B cell (primary cell): ENCODE measurements around the gene ZSWIM3. TPM values are rescaled to one million over a fixed set of nuclear protein-coding genes. Genes with fewer than 3 reads are reported as not detected.

Experiments
- ATAC-seq: fragments of 200-7000 bp; cut with Tn5 transposase; one replicate; pipeline ENCODE4 v1.10.0; 2021; ENCODE audit warnings: low read depth, mild to moderate bottlenecking, moderate number of reproducible peaks, moderate library complexity
- CTCF ChIA-PET: fragments of 350-600 bp; sonication (Branson Sonifier 250); formaldehyde crosslinking; loops from one replicate; lab custom pipeline; 2021; ENCODE audit warnings: antibody characterized with exemption, inconsistent platforms; lab: Charles Lee
- POLR2A ChIA-PET: fragments of 350-600 bp; sonication (Branson Sonifier 250); formaldehyde crosslinking; loops from one replicate; lab custom pipeline; 2021; ENCODE audit warnings: antibody characterized with exemption; lab: Charles Lee
- DNase-seq: peaks from one replicate; pipeline ENCODE4 v3.0.0; 2013
- H2AFZ ChIP-seq: 2 replicates; pipeline ENCODE4 v1.6.1; 2012; ENCODE audit warnings: mild to moderate bottlenecking, low read depth, low read length; ENCODE audit not compliant: insufficient read depth, poor library complexity, severe bottlenecking
- H3K27ac ChIP-seq, 2 donors: 1 replicate in 1 of 2; 2 replicates in 1 of 2; pipeline ENCODE4 v1.5.1; 2012 to 2013; ENCODE audit warnings: low read length in 2 of 2, mild to moderate bottlenecking in 2 of 2, moderate library complexity in 1 of 2
- H3K27me3 ChIP-seq, 4 experiments: fragments of 200-600 bp in 1 of 4; sonication (generic) in 1 of 4; replicated peaks in 1 of 4; 1 replicate in 2 of 4; 2 replicates in 2 of 4; pipeline versions ENCODE4 v1.6.1 to v1.7.0; 2013 to 2016; ENCODE audit warnings: low read length in 3 of 4, mild to moderate bottlenecking in 2 of 4, mixed read lengths in 1 of 4, moderate library complexity in 1 of 4; ENCODE audit not compliant: insufficient read depth in 4 of 4, control insufficient read depth in 3 of 4; ENCODE audit errors: control extremely low read depth in 1 of 4
- H3K36me3 ChIP-seq, 2 experiments: replicated peaks in 1 of 2; 1 replicate in 1 of 2; 2 replicates in 1 of 2; pipeline versions ENCODE4 v1.6.1 to v1.7.1; 2013; ENCODE audit warnings: low read length in 1 of 2; ENCODE audit not compliant: insufficient read depth in 2 of 2, control insufficient read depth in 1 of 2; ENCODE audit errors: control extremely low read depth in 1 of 2, extremely low read depth in 1 of 2
- H3K4me1 ChIP-seq, 2 donors: fragments of 200-600 bp in 1 of 2; sonication (generic) in 1 of 2; 1 replicate in 1 of 2; 2 replicates in 1 of 2; pipeline versions ENCODE4 v1.5.1 to v1.6.1; 2013 to 2017; ENCODE audit warnings: low read length in 2 of 2; ENCODE audit not compliant: control insufficient read depth in 2 of 2, insufficient read depth in 2 of 2
- H3K4me2 ChIP-seq: replicated peaks from 2 replicates; pipeline ENCODE3; 2012; ENCODE audit warnings: mild to moderate bottlenecking, low read depth, low read length; ENCODE audit not compliant: poor library complexity, severe bottlenecking
- H3K4me3 ChIP-seq, 5 experiments: fragments of 200-600 bp in 1 of 5; sonication (generic) in 1 of 5; 1 replicate in 3 of 5; 2 replicates in 2 of 5; pipeline versions ENCODE4 v1.5.1 to v1.7.0; 2011 to 2016; ENCODE audit warnings: low read length in 4 of 5, mild to moderate bottlenecking in 4 of 5, low read depth in 2 of 5, control low read depth in 1 of 5, moderate library complexity in 1 of 5; ENCODE audit not compliant: insufficient read depth in 1 of 5; ENCODE audit errors: control extremely low read depth in 1 of 5, extremely low read depth in 1 of 5
- H3K79me2 ChIP-seq: fragments of 200-600 bp; sonication (generic); one replicate; pipeline ENCODE4 v1.6.0; 2016; ENCODE audit warnings: low read length; ENCODE audit not compliant: control insufficient read depth, insufficient read depth
- H3K9ac ChIP-seq: fragments of 200-600 bp; sonication (generic); 2 replicates; pipeline ENCODE4 v1.6.1; 2017; ENCODE audit warnings: mild to moderate bottlenecking, low read length, moderate library complexity
- H3K9me3 ChIP-seq, 3 donors: one replicate each; pipeline versions ENCODE4 v1.6.1 to v1.7.1; 2013; ENCODE audit warnings: low read length in 2 of 3; ENCODE audit not compliant: control insufficient read depth in 2 of 3, insufficient read depth in 1 of 3; ENCODE audit errors: control extremely low read depth in 1 of 3
- H4K20me1 ChIP-seq: 2 replicates; pipeline ENCODE4 v1.6.0; 2012; ENCODE audit warnings: mild to moderate bottlenecking, low read length; ENCODE audit not compliant: insufficient read depth, control insufficient read depth, poor library complexity, severe bottlenecking
- H3K27ac Mint-ChIP-seq: one replicate; pipeline ENCODE4 v1.8.0; 2021; ENCODE audit warnings: mixed read lengths
- H3K27me3 Mint-ChIP-seq: one replicate; pipeline ENCODE4 v1.8.0; 2021; ENCODE audit warnings: mixed read lengths
- H3K4me1 Mint-ChIP-seq: one replicate; pipeline ENCODE4 v1.8.0; 2021; ENCODE audit warnings: mixed read lengths
- H3K4me3 Mint-ChIP-seq: one replicate; pipeline ENCODE4 v1.8.0; 2021; ENCODE audit warnings: mixed read lengths
- H3K9me3 Mint-ChIP-seq: one replicate; pipeline ENCODE4 v1.8.0; 2022; ENCODE audit warnings: mixed read lengths; ENCODE audit not compliant: insufficient read depth
- EZH2 ChIP-seq: IDR thresholded peaks from 2 replicates; pipeline ENCODE4 v1.6.1; 2012; ENCODE audit warnings: borderline replicate concordance, low read depth, mild to moderate bottlenecking, moderate library complexity, low read length; ENCODE audit not compliant: insufficient read depth, poor library complexity, severe bottlenecking
- WGBS: methylation state at CpG from one replicate; pipeline ENCODE4 v1.1.5; 2013; ENCODE audit warnings: missing lambda C conversion rate; ENCODE audit not compliant: insufficient coverage; 5-methylcytosine and 5-hydroxymethylcytosine counted together
- intact Hi-C: fragments of 100-400 bp; cut with micrococcal nuclease; formaldehyde crosslinking; loops from one replicate; pipeline ENCODE4 v1.10.0; 2022
- polyA plus RNA-seq: library from polyadenylated mRNA; depleted of rRNA; stranded (reverse); fragments of >200 nt; gene quantifications from 2 replicates; pipeline ENCODE4 v1.2.3, GENCODE V29; 2012
- total RNA-seq, 2 donors: library from RNA; stranded (reverse); fragments of 120-200 nt in 1 of 2; gene quantifications; 1 replicate in 1 of 2; 2 replicates in 1 of 2; pipeline versions ENCODE4 v1.2.3 to v1.2.4, GENCODE V29; 2013 to 2022
- TF ChIP-seq, protein P1 (sequence below): fragments of 200-600 bp; IDR thresholded peaks from one replicate; pipeline ENCODE4 v1.8.0; 2022; ENCODE audit warnings: antibody characterized with exemption, mild to moderate bottlenecking

ZSWIM3 gene
- total and polyA plus RNA-seq, 2 donors (not counting 1 experiment from before 2014, with no cell fraction given) = 4.0 to 7.1 TPM

DNA sequence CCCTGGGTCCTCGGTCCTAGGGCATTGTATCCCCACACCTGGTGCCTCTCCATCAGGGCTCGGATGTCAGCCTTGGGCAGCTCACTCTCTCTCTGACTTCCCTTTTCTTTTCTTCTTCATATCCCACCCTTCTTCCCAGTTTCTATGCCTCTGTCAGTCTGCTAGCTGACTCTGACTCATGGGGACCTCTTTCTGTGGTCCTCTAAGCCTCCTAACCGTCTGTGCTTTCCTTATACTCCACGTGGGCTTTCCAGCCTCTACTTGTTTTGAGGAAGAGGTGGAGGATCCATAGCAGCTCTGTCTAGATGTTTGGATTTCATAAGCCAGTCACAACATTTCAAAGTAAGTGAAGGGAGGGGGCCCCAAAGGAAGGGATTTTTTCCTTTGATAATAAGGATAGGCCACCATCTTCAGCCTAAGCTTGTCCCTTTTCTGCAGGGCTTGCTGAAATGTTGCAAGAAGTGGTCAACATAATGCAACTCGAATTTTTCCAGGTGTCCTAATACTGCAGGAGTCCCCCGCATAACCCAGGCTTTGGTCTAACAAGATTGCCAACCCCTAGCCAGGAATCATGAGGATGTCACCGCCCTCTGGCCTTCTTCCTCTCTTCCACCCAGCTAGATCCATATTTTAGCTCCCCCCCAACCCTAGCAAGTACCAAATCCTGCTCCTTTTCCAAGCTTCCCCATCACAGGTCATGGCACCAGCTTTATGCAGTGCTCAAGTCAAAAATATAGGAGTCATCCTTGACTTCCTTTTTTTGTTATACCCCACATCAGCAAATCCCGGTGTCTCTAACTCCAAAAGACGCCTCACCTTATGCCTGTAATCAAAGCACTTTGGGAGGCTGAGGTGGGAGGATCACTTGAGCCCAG is 63.3 kb downstream of the ZSWIM3 start:
- Histone ChIP-seq H3K4me1 (no peaks in the 10 kb centered on the region), H4K20me1 (no peaks in the 10 kb centered on the region), H3K9me3 (no peaks in the 10 kb centered on the region), H3K79me2 (no peaks in the 10 kb centered on the region), H3K27me3 (peaks cover 0 to 25% (median 2%) of the 10 kb centered on the region in 4 experiments), H2AFZ (no peak overlapping the region), H3K27ac (no peak overlapping the region), H3K4me2 (no peak overlapping the region), H3K9ac (no peak overlapping the region), H3K36me3 (no peaks in the 10 kb centered on the region), H3K4me3 (no peak overlapping the region)
- TF ChIP-seq EZH2 = no peak
- TF ChIP-seq, protein P1, sequence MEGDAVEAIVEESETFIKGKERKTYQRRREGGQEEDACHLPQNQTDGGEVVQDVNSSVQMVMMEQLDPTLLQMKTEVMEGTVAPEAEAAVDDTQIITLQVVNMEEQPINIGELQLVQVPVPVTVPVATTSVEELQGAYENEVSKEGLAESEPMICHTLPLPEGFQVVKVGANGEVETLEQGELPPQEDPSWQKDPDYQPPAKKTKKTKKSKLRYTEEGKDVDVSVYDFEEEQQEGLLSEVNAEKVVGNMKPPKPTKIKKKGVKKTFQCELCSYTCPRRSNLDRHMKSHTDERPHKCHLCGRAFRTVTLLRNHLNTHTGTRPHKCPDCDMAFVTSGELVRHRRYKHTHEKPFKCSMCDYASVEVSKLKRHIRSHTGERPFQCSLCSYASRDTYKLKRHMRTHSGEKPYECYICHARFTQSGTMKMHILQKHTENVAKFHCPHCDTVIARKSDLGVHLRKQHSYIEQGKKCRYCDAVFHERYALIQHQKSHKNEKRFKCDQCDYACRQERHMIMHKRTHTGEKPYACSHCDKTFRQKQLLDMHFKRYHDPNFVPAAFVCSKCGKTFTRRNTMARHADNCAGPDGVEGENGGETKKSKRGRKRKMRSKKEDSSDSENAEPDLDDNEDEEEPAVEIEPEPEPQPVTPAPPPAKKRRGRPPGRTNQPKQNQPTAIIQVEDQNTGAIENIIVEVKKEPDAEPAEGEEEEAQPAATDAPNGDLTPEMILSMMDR = no peak
- ATAC-seq (no peak), DNase-seq (no peak)
- 79% methylated on average over 6 of the region's 9 CpGs for WGBS
- intact Hi-C loops = no loop called here
- peaks cover 33% of the 10 kb centered on the region for H3K27me3 Mint-ChIP-seq
- H3K27ac Mint-ChIP-seq = no peak overlapping the region
- ChIA-PET POLR2A (no interaction called here), CTCF (interaction anchor here (0.6 kb wide), 1 partner anchor 15 kb away, joined by 5 read pairs; no protein-coding TSS in a partner anchor)
- H3K4me1 Mint-ChIP-seq = no peaks in the 10 kb centered on the region
- H3K4me3 Mint-ChIP-seq = no peak overlapping the region
- H3K9me3 Mint-ChIP-seq = no peaks in the 10 kb centered on the region
